Suprapubic skin (tissue), 4 donors: ENCODE results near the gene GMDS.

Experiments
- EP300 ChIP-seq: sonication (generic); formaldehyde crosslinking; IDR thresholded peaks from one replicate; pipeline ENCODE4 v1.6.1; 2017; ENCODE audit warnings: antibody characterized with exemption
- POLR2AphosphoS5 ChIP-seq, 3 donors: sonication (generic); formaldehyde crosslinking; IDR thresholded peaks; one replicate each; pipeline ENCODE4 v1.6.1; 2017; ENCODE audit warnings: antibody characterized with exemption in 3 of 3

GRCh38 chr6:2125158-2125557 lies 120.2 kb downstream of the GMDS start:
- TF ChIP-seq POLR2AphosphoS5 (IDR thresholded peaks at IDR 0.05) (no peak), EP300 (no peak)
